ENCODE data around the gene ST3GAL6. TPM values are rescaled to one million over a fixed set of nuclear protein-coding genes. Genes with fewer than 3 reads are reported as not detected.

The ST3GAL6 gene, protein sequence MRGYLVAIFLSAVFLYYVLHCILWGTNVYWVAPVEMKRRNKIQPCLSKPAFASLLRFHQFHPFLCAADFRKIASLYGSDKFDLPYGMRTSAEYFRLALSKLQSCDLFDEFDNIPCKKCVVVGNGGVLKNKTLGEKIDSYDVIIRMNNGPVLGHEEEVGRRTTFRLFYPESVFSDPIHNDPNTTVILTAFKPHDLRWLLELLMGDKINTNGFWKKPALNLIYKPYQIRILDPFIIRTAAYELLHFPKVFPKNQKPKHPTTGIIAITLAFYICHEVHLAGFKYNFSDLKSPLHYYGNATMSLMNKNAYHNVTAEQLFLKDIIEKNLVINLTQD
- total RNA-seq = 10 to 100 TPM; 22.2 to 36.3 TPM
- long read RNA-seq, transcript ST3GAL6-214 (10 exons, 1,886 nt) = major isoform, 14 of 39 reads
- long read RNA-seq, partial matches to known transcripts = 3 of 39 reads
- long read RNA-seq, other reads (novel, unspliced or antisense) = 13 of 39 reads

DNA sequence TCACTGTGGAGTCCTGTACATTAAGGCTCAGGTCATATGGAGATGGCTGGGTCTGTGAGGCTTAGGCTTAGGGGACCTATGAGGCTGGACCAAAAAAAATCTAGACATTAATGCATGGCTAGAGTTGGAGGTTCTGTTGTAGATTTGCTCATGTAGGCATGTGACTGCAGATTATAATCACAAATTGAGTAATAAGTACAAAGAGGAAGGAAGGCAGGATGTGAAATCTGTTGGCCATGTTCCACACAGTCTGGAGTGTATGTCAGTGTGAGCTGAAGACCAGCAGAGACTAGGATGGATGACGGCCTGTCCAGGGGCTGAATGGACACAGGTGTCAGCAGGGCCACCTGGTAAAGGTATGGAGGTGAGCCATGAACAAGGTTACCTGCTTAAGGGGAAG is at the start of gene ST3GAL6:
TSS of gene ST3GAL6 (plus strand) at position 265 of the 400 bp plus-strand sequence. CDS start 5,101 bp downstream, outside the sequence.
- ATAC-seq = peak; percentile 38 to 73
- DNase-seq = no peak
- intact Hi-C loops (cut with DNase I) = no loop called here

DNA sequence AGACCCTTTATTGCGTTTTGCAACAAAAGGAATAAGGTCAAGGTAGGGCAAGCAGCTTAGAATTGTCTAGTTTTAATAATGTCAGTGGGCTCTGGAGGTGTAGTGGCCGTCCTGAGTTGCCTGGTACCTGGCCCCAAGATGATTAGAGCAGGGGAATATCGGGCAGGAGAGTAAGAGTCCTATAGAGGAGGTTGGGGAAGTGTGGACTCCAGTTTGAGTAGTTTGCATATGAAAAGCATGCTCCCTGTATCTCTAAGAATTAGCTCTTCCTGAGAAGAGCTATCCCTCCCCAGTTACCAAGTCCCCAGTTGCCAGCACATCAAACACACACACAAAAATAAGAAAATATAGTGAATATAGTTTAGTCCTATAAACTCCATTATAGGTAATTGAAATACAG is 49.2 kb upstream of the ST3GAL6 start:
- intact Hi-C loops (cut with DNase I) = no loop called here
- ATAC-seq (no peak), DNase-seq (no peak)

DNA sequence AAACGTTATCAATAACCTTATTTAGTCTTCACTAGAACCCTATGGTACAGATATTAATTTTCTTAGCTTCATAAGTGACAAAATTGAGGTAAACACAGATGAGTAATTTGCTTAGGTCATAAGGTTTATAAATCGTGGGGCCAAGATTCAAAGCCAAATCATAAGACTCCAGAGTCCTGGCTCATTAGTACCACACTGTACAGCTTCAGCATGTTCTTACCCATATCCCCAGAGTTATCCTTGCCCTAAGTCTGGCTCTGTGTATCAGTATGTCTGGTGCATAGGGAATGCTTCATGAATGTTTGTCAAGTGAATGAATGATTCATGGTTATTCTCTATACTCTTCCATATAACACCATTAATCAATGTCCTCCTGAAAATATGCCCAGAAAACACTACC is 45.6 kb upstream of the ST3GAL6 start:
- no peak for DNase-seq
- no peak for ATAC-seq
- intact Hi-C loops (cut with DNase I) = no loop called here

DNA sequence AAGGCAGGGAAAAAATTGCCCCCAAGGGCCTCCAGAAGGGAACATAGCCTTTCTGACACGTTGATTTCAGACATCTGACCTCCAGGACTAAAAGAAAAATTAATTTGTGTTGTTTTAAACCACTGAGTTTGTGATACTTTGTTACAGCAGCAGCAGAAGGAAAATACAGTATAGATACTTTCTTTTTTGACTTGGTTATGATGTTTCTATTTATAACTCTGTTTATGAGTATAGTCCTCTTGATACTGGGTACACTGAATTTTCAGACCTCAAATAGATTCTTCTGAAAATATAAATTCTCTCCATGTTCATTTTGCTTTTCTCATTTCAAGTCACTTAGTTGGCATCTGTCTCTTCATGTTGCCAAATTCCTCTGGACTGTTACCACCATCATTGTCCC is 44.4 kb upstream of the ST3GAL6 start:
- ATAC-seq (no peak), DNase-seq (no peak)
- intact Hi-C loops (cut with DNase I) = no loop called here

DNA sequence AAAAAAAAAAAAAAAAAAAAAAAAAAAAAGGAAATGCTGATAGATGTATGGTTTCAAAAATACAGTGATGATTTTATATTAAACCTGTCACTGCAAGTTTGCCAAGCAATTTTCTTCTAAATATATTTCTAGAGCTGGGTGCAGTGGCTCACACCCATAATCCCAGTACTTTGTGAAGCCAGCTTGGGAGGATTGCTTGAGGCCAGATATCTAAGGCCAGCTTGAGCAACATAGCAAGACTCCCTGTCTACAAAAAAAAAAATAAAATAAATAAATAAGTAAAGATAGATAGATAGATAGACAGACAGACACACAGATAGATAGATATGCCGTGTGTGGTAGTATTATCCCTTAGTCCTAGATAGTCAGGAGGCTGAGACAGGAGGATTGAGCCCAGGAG is 41.4 kb upstream of the ST3GAL6 start:
- intact Hi-C loops (cut with DNase I) = loop anchor here in 1 of 2 donors (10.0 kb wide), 1 partner anchor 53 kb away; no protein-coding TSS in a partner anchor
- no peak for DNase-seq
- no peak for ATAC-seq

DNA sequence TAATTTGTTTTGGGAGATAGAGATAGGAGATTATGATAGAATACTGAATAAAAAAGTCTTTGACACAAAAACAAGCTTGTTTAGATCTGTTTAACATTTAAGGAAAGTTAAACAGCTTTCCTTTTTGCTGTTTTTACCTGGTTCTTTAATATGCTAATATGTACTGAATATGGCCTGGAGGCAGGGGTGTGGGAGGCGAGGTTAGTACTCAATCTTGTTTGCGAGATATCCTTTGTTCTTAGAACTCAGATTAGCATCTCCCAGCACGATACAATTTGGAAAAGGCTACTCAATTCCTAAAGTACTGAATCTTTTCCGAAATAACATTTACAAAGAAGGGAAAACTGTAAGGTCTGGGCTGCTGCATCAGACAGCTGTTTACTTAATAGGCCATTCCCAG is 40.8 kb upstream of the ST3GAL6 start:
- intact Hi-C loops (cut with DNase I) = loop anchor here in 1 of 2 donors (10.0 kb wide), 1 partner anchor 52 kb away; no protein-coding TSS in a partner anchor
- DNase-seq = no peak
- no peak for ATAC-seq

DNA sequence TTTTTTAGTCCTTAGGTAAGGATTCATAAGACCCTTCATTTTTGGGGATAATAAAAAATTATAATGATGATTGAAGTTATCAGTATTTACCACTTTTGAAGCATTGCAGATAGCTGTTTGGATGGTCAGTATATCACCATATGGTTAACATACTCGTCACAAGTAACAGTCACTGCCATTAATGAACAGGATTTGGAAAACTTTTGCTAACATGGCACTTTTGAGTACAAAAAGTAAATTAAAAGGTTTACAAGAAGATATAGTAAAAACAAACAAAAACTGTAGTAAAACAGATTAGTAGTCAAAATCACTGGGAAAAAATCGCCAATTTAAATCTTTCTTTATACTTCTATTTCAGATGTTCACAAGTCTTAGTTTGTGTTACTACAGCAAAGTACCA is 37.8 kb upstream of the ST3GAL6 start:
- intact Hi-C loops (cut with DNase I) = loop anchor here in 1 of 2 donors (10.0 kb wide), 1 partner anchor 49 kb away; no protein-coding TSS in a partner anchor
- DNase-seq = no peak
- ATAC-seq = no peak

DNA sequence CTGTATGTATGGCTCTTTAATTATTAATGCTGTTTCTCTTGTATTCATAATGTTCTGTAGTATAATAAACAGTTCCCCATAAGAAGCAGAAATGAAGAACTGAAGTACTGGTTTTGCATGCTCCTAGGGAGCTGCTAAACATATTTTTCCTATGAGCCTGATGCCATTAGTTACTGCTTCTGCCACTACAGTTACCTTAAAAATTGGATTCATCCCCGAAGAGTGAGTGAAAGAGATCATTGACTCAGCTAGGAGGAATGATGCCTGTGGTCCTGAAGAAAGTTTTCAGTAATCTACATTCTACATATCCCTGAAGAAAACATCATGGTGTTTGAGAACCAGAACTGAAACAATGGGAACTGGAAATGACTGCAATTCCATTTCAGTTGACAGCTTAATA is 37.1 kb upstream of the ST3GAL6 start:
- intact Hi-C loops (cut with DNase I) = loop anchor here in 1 of 2 donors (10.0 kb wide), 1 partner anchor 49 kb away; no protein-coding TSS in a partner anchor
- DNase-seq = no peak
- ATAC-seq = no peak

DNA sequence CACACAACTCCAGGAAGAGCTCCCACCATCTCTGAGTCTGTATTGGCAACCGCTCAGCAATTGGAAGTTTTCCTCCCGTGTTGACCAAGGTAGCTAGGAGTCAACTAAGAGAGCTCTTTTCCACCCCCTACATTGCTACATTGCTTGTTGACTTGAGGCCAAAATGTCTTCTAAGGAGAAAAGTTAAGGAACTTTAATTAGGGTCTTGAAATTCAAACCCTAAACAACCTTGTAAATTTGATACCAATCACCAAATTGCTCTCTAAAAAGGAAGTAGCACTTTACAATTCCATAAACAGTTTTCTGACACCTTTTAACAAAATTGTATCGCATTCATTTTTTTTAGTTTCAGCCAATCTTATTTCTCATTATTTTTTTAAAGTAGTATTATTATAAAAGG is 35.5 kb upstream of the ST3GAL6 start:
- intact Hi-C loops (cut with DNase I) = loop anchor here in 1 of 2 donors (10.0 kb wide), 1 partner anchor 47 kb away; no protein-coding TSS in a partner anchor
- ATAC-seq (no peak), DNase-seq (no peak)

DNA sequence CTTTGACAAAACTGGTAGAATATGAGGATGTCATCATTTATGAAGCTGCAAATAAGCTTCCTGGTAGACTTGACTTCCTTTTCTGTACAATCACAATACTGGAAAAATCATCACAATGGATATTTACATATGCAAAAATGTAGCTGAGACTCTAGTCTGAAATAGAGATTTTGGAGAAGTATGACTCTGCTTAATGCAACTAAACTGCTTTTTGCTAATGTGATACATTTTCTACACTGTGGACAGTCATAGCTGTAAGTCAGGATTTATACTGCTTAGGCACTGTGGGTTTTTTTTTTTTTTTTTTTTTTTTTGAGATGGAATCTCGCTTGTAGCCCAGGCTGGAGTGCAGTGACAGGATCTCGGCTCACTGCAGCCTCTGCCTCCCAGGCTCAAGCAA is 34.5 kb upstream of the ST3GAL6 start:
- intact Hi-C loops (cut with DNase I) = loop anchor here in 1 of 2 donors (10.0 kb wide), 1 partner anchor 46 kb away; no protein-coding TSS in a partner anchor
- DNase-seq = no peak
- ATAC-seq = no peak

DNA sequence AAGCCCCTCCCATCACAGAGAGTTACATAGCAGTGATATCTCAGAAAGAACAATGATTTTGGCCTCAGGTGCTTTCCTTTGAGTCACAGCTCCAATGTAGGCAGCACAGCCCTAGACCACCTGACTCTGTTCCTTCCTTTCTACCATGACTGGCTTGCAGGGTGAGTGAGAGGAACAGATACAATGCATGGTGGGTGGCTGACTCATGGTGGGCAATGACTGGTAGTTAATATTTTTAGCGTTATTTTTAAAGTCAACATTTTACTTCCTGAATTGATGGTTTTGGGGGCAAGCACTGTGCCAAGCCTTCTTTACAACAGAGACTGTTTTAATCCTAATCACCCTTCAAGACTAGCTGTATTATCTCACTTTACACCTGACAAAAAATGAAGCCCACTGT is 32.8 kb upstream of the ST3GAL6 start:
- DNase-seq = no peak
- intact Hi-C loops (cut with DNase I) = loop anchor here in 1 of 2 donors (10.0 kb wide), 1 partner anchor 54 kb away; no protein-coding TSS in a partner anchor
- no peak for ATAC-seq

DNA sequence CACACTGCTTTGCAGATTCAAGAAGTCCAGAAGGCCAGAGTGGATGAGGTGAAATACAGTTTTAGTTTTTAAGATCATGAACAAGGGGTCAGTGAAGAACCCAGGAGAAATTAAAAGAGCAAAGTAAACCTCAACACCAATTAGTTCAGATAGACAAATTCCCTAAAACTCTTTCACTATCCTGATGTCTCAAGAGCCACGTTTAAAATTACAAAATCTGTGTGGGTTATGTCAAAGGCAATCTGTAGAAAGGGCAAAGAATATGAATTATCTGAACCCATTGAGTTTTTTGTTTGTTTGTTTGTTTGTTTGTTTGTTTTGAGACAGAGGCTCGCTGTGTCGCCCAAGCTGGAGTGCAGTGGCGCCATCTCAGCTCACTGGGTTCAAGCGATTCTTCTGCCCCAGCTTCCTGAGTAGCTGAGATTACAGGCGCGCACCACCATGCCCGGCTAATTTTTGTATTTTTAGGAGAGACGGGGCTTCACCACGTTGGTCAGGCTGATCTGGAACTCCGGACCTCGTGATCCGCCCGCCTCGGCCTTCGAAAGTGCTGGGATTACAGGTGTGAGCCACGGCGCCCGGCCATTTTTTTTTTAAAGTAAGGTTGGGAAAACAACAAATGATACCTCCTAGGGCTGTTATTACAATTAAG is 32.1 kb upstream of the ST3GAL6 start:
- intact Hi-C loops (cut with DNase I) = loop anchor here in 1 of 2 donors (10.0 kb wide), 1 partner anchor 54 kb away; no protein-coding TSS in a partner anchor
- ATAC-seq = no peak
- no peak for DNase-seq

DNA sequence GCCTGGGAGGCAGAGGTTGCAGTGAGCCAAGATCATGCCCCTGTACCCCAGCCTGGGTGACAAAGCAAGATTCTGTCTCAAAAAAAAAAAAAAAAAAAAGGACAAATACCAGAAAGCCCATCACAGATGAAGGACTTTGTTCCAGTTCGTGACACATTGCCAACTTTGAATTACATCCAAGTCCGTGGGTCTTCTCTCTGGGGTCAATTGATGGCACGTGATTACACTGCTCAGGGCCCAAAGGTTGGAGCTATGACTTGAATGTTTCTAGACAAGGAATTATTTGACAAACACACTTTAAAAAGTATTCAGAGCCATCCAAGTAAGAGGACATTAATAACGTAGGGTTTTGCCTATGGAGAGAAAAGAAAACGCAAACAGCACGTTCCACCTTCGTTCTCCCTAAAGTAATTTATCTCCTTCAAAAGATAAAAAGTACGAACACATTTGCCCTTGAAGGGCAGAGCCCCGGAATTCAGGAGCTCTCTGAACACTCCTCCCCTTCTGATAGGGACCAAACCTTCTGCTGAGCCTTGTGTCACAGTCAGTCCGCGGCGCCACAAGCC is 31.3 kb upstream of the ST3GAL6 start:
- intact Hi-C loops (cut with DNase I) = loop anchor here in 1 of 2 donors (10.0 kb wide), 1 partner anchor 53 kb away; no protein-coding TSS in a partner anchor
- ATAC-seq = peak in 1 of 2 donors; percentile 78
- DNase-seq = no peak

DNA sequence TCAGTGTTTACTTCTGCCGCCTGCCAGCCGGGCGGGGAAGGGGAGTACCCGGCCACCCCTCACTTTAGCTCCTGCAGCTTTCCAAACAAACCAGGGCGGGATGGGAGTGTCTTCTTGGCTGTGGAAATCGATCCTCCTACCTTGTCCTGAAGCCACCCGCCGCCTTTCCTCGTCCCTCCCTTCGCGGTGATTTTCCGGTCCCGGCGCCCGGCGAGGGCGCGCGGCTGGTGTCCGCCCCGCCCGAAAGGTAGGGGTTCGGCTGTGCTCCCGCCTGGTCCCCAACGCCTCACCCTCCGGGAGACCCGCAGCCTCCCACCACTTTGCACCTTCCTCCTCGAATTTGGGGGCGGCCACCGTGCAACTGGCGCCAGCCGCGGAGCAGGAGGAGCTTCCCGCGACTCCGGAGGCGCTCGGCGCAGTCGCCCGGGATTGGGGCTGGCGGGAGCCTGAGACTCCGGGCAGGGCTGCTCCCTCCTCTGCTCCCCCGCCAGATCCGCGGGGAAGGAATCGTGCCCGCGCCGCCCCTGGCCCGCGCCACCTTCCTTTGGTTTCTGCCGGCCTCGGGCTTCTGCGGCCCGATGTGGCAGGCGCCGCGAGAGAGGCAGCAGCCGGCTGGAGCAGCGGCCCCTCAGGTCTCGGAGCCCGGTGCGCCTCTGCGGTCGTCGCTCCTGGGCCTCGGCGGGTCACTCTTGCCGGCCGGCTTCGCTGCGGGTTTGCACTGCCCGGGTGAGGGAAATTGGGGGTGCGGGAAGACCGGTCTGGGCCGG is 30.7 kb upstream of the ST3GAL6 start:
- ATAC-seq = peak; percentile 75 to 84
- intact Hi-C loops (cut with DNase I) = loop anchor here in 1 of 2 donors (10.0 kb wide), 1 partner anchor 52 kb away; no protein-coding TSS in a partner anchor

DNA sequence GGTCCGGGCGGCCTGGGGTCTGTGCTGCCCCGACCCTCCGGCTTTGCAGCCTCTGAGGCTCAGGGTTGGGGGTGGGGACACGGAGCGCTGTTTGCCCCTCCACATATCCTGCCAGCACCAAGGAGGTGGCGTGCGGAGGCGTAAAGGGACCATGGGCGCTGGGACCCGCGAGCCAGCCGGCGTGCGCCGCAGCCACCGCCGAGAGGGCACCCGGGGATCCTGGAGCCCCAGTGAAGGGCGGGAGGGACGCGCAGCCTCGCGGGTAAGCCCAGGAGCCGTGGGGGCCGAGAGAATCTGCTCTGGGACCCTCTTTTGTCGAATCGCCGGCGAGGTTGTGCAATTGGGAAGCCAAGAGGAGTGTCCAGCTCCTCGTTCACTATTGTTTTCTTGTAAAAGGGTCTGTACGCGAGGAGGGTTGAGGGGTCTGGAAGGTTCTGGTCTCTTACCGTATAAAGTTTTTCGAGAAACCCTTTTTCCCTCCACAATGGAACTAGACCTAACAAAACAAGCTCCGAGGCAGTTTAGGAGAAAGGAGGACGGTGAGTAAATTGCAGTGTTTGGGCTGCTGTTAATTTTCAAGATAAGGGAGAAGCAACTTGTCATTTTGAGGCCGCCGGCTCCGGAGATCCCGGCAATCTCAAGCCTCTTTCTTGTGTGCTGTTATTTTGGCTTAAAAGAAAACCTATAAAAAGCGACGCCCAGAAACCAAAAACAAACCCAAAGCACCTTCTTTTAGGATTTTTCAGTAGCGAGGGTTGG is 29.9 kb upstream of the ST3GAL6 start:
- intact Hi-C loops (cut with DNase I) = loop anchor here in 1 of 2 donors (10.0 kb wide), 1 partner anchor 52 kb away; no protein-coding TSS in a partner anchor
- DNase-seq = peak; percentile 49
- ATAC-seq = peak; percentile 69 to 72

More for the DNA sequence above, 30.7 kb upstream of the ST3GAL6 start:
- DNase-seq = peak; percentile 62

DNA sequence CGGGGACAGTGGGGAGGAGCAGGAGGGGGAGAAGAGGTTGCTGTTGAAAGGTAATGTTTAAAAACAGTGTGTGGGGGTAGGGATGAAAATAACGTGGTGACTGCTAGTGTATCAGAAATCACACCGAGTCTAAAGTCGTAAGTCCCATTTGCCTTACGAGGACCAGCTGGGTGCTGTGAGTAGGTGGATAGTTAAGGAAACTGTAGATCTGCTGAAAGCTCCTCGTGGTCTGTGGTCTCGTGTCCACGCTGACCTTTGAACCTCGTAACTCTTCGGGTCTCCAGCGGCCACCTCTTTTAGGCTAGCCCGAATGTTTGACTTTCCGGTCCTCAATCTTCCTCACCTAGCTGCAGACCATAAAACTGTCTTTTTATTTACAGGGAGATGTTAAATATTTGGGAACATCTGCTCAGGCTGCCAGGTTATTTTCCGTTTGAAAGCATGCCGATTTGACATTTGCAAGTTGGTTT is 29.3 kb upstream of the ST3GAL6 start:
- peak in 1 of 2 donors; percentile 6 for ATAC-seq

DNA sequence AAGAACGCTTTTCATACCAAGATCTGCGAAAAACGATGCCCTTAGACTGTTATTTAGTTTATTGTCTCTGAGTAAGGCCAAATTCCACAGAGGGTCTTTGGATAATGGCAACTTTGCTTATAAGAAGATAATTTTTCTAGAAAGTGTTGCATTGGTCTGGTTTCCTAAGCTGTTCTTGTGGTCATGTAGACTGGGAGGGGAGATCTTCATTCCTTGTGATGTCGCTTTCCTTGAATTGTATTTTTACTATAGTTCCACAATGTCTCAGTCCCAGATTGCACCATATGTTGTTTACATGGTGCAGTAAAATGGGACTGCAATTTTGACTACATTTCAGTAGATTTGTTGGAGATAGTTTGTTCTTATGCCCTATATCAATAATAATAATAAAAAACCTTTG is 28.8 kb upstream of the ST3GAL6 start:
- DNase-seq (no peak), ATAC-seq (no peak)
- intact Hi-C loops (cut with DNase I) = loop anchor here in 1 of 2 donors (10.0 kb wide), 1 partner anchor 50 kb away; no protein-coding TSS in a partner anchor

More for the DNA sequence above, 29.3 kb upstream of the ST3GAL6 start:
- intact Hi-C loops (cut with DNase I) = loop anchor here in 1 of 2 donors (10.0 kb wide), 1 partner anchor 51 kb away; no protein-coding TSS in a partner anchor
- no peak for DNase-seq

All from left cardiac atrium (tissue), 4 donors.